Adrenal gland (tissue), 12 donors: ENCODE results near the gene HMCN2. TPM values are rescaled to one million over a fixed set of nuclear protein-coding genes. Genes with fewer than 3 reads are reported as not detected.

Experiments used
- DNase-seq, 7 donors: peaks; one replicate each; pipeline ENCODE4 v3.0.0-alpha.2; 2019 to 2020
- H3K27ac ChIP-seq, 5 donors: fragments of 200-600 bp; sonication (generic) in 4 of 5; 1 replicate in 3 of 5; 2 replicates in 2 of 5; pipeline versions ENCODE4 v1.5.1 to v1.8.0; 2016 to 2020; ENCODE audit warnings: mild to moderate bottlenecking in 1 of 5
- H3K27me3 ChIP-seq: fragments of 200-600 bp; 2 replicates; pipeline ENCODE4 v1.8.0; 2021
- H3K36me3 ChIP-seq, 2 donors: fragments of 200-600 bp; replicated peaks in 1 of 2; 1 replicate in 1 of 2; 2 replicates in 1 of 2; pipeline versions ENCODE4 v1.5.1 to v1.8.0; 2018 to 2022
- H3K4me1 ChIP-seq, 2 donors: fragments of 200-600 bp; replicated peaks in 1 of 2; 1 replicate in 1 of 2; 2 replicates in 1 of 2; pipeline versions ENCODE4 v1.5.1 to v1.8.0; 2018 to 2021
- H3K4me3 ChIP-seq, 4 donors: fragments of 200-600 bp; sonication (generic) in 3 of 4; one replicate each; pipeline ENCODE4 v1.5.1; 2016 to 2018
- H3K9me3 ChIP-seq, 3 donors: fragments of 200-600 bp; sonication (generic) in 1 of 3; replicated peaks in 1 of 3; 1 replicate in 2 of 3; 2 replicates in 1 of 3; pipeline versions ENCODE4 v1.5.1 to v1.8.0; 2016 to 2021
- CTCF ChIP-seq, 6 experiments: fragments of 450-650 bp in 4 of 6; fragments of 200-600 bp in 2 of 6; sonication (generic) in 1 of 6; IDR thresholded peaks; 1 replicate in 5 of 6; 2 replicates in 1 of 6; pipeline versions ENCODE4 v1.5.1 to v1.8.0; 2016 to 2021; ENCODE audit warnings: antibody characterized with exemption in 6 of 6, mild to moderate bottlenecking in 2 of 6, moderate library complexity in 1 of 6
- POLR2A ChIP-seq, 2 donors: fragments of 450-650 bp; IDR thresholded peaks; one replicate each; pipeline ENCODE4 v1.6.1; 2017; ENCODE audit warnings: antibody characterized with exemption in 2 of 2, mild to moderate bottlenecking in 2 of 2, moderate library complexity in 1 of 2
- WGBS, 4 donors: extraction: QIAGEN DNeasy Blood & Tissue Kit in 2 of 4; methylation state at CpG; one replicate each; pipeline versions ENCODE4 v1.1.5 to v1.1.7; 2013 to 2017; 5-methylcytosine and 5-hydroxymethylcytosine counted together
- intact Hi-C, 2 donors: fragments of 100-400 bp; cut with DNase I; formaldehyde crosslinking; loops; one replicate each; pipeline versions ENCODE4 v1.14.1 to v1.15.0; 2022 to 2023
- polyA plus RNA-seq, 3 donors: library from polyadenylated mRNA; stranded (reverse); fragments of 200-250 nt in 2 of 3; fragments of 350-450 nt in 1 of 3; fragmentation: Illumina TruSeq in 1 of 3; extraction: RNeasy Lipid Tissue Mini Kit (QIAGEN cat#74804) in 1 of 3; gene quantifications; one replicate each; pipeline ENCODE4 v1.2.3, GENCODE V29; 2013 to 2014
- total RNA-seq, 9 donors: library from RNA; depleted of rRNA in 4 of 9; stranded (reverse); fragments of >200 nt in 4 of 9; fragments of 120-200 nt in 1 of 9; fragmentation: NEBNext Ultra II Directional in 1 of 9; extraction: Animal tissue kit (Norgen Biotek cat#: 25700) in 1 of 9; gene quantifications; one replicate each; pipeline versions ENCODE4 v1.1.0 to v1.2.4, GENCODE V29; 2013 to 2023
- donor health status: healthy with polysubstance abuse.
- donor health status: Bipolar disorder and iron deficiency.
- donor health status: DM: yes; HTN: yes; CAD: no.
- donor health status: DM: no; HTN: no; CAD: no.
- donor health status: DM: no; HTN: no; CAD: no.
- donor health status: DM: yes; HTN: yes; CAD: no.

The HMCN2 gene
- total and polyA plus RNA-seq, 12 donors: 0.05 to 25.8 (median 0.42) TPM; not detected in 1

DNA sequence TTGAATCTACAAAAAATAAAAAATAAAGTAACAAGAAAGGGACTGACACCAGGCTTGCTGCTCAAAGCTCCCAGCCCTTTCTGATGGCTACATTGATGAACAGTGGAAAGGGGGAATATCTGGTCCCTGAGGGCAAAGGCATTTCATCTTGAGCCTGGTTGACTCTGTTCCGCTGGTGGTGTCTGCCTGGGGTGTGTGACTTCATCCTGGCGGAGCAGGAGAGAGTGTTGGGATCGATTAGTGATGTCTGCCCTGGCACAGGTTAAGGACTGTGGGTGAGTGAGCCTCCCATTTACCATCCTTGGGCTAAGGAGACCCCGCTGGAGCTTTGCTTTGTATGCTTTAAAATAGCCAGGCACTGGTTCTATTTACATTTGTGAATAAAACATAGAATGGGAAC, 122.3 kb downstream of the HMCN2 start:
- intact Hi-C loops: no loop called here
- WGBS, 4 donors: 83 to 90% (median 88%) methylated on average over 4 of the region's 4 CpGs
- Histone ChIP-seq H3K27me3 (no peaks in the 10 kb centered on the region), H3K27ac (no peak overlapping the region), H3K9me3 (no peaks in the 10 kb centered on the region), H3K4me1 (no peaks in the 10 kb centered on the region), H3K36me3 (no peaks in the 10 kb centered on the region), H3K4me3 (no peak overlapping the region)
- DNase-seq: no peak
- TF ChIP-seq POLR2A (IDR thresholded peaks at IDR 0.05) (no peak), CTCF (IDR thresholded peaks at IDR 0.05) (no peak)

GRCh38 chr9:130390390-130390789, 124.8 kb downstream of the HMCN2 start:
- intact Hi-C loops: no loop called here
- no peaks in the 10 kb centered on the region for H3K9me3 ChIP-seq
- TF ChIP-seq POLR2A (IDR thresholded peaks at IDR 0.05): no peak
- no peak for TF ChIP-seq CTCF (IDR thresholded peaks at IDR 0.05)
- H3K27ac ChIP-seq: no peak overlapping the region
- H3K27me3 ChIP-seq: no peaks in the 10 kb centered on the region
- no peak for DNase-seq
- no peaks in the 10 kb centered on the region for H3K36me3 ChIP-seq
- H3K4me3 ChIP-seq: no peak overlapping the region
- H3K4me1 ChIP-seq: no peaks in the 10 kb centered on the region
- WGBS, 4 donors: 56 to 71% (median 65%) methylated on average over 6 to 7 of the region's 7 CpGs

DNA sequence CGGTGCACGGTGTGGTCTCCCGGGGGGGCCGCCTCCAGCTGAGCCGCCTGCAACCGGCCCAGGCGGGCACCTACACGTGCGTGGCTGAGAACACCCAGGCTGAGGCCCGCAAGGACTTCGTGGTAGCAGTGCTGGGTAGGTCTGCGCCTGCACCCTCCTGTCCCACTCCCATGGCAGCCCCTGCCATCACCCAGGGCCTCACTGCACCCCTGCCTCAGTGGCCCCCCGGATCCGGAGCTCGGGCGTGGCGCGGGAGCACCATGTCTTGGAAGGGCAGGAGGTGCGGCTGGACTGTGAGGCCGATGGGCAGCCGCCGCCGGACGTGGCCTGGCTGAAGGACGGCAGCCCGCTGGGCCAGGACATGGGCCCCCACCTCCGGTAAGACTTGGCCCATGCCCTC, 125.4 kb downstream of the HMCN2 start:
- Histone ChIP-seq H3K27ac (no peak overlapping the region), H3K4me1 (no peaks in the 10 kb centered on the region), H3K4me3 (no peak overlapping the region), H3K9me3 (no peaks in the 10 kb centered on the region), H3K36me3 (no peaks in the 10 kb centered on the region), H3K27me3 (no peaks in the 10 kb centered on the region)
- TF ChIP-seq CTCF (IDR thresholded peaks at IDR 0.05) (no peak), POLR2A (IDR thresholded peaks at IDR 0.05) (no peak)
- 84 to 90% (median 88%) methylated on average over 7 to 27 of the region's 27 CpGs for WGBS, 4 donors
- intact Hi-C loops: no loop called here
- DNase-seq: no peak

- intact Hi-C loops: no loop called here
- no peak for DNase-seq
- no peak overlapping the region for H3K4me3 ChIP-seq
- no peaks in the 10 kb centered on the region for H3K27me3 ChIP-seq
- TF ChIP-seq POLR2A (IDR thresholded peaks at IDR 0.05): no peak
- TF ChIP-seq CTCF (IDR thresholded peaks at IDR 0.05): no peak
- no peaks in the 10 kb centered on the region for H3K36me3 ChIP-seq
- H3K9me3 ChIP-seq: no peaks in the 10 kb centered on the region
- WGBS, 4 donors: 76 to 81% (median 80%) methylated on average over 5 to 13 of the region's 13 CpGs
- no peak overlapping the region for H3K27ac ChIP-seq
- no peaks in the 10 kb centered on the region for H3K4me1 ChIP-seq
Measured at GRCh38 chr9:130391866-130392265, 126.3 kb downstream of the HMCN2 start.
